CD14-positive monocyte (primary cell): ENCODE results near the gene LDLRAD4. TPM values are rescaled to one million over a fixed set of nuclear protein-coding genes. Genes with fewer than 3 reads are reported as not detected.

Source experiments
- DNase-seq, 3 donors: peaks; one replicate each; pipeline ENCODE4 v3.0.0-alpha.2; 2011 to 2022
- H2AFZ ChIP-seq: 2 replicates; pipeline ENCODE4 v1.6.0; 2012; ENCODE audit warnings: mild to moderate bottlenecking, low read depth, low read length, inconsistent platforms; ENCODE audit not compliant: insufficient read depth, poor library complexity, severe bottlenecking
- H3K27ac ChIP-seq, 2 donors: 1 replicate in 1 of 2; 2 replicates in 1 of 2; pipeline ENCODE4 v1.5.1; 2012 to 2013; ENCODE audit warnings: low read length in 2 of 2, control low read depth in 1 of 2, inconsistent platforms in 1 of 2, low read depth in 1 of 2, mild to moderate bottlenecking in 1 of 2
- H3K27me3 ChIP-seq, 2 donors: one replicate each; pipeline versions ENCODE4 v1.6.0 to v1.6.1; 2011 to 2013; ENCODE audit warnings: low read length in 2 of 2; ENCODE audit not compliant: control insufficient read depth in 2 of 2, insufficient read depth in 2 of 2
- H3K36me3 ChIP-seq, 2 donors: replicated peaks in 1 of 2; 1 replicate in 1 of 2; 2 replicates in 1 of 2; pipeline versions ENCODE4 v1.5.1 to v1.6.1; 2012 to 2013; ENCODE audit warnings: low read length in 2 of 2, control low read depth in 1 of 2, inconsistent platforms in 1 of 2, mild to moderate bottlenecking in 1 of 2; ENCODE audit not compliant: insufficient read depth in 2 of 2, control insufficient read depth in 1 of 2
- H3K4me1 ChIP-seq, 2 donors: 1 replicate in 1 of 2; 2 replicates in 1 of 2; pipeline versions ENCODE4 v1.5.1 to v1.6.1; 2012 to 2013; ENCODE audit warnings: low read length in 2 of 2, control low read depth in 1 of 2, inconsistent platforms in 1 of 2, mild to moderate bottlenecking in 1 of 2, moderate library complexity in 1 of 2; ENCODE audit not compliant: insufficient read depth in 2 of 2, control insufficient read depth in 1 of 2
- H3K4me2 ChIP-seq: replicated peaks from 2 replicates; pipeline ENCODE3; 2012; ENCODE audit warnings: low read length, moderate library complexity, mild to moderate bottlenecking; ENCODE audit not compliant: poor library complexity, severe bottlenecking; ENCODE audit errors: extremely low read depth
- H3K4me3 ChIP-seq, 3 experiments: fragments of 200-600 bp in 1 of 3; sonication (generic) in 1 of 3; replicated peaks in 1 of 3; 1 replicate in 2 of 3; 2 replicates in 1 of 3; pipeline ENCODE4 v1.5.1; 2011 to 2013; ENCODE audit warnings: low read length in 3 of 3, mild to moderate bottlenecking in 3 of 3, control low read depth in 2 of 3, low read depth in 2 of 3, inconsistent platforms in 1 of 3, moderate library complexity in 1 of 3
- H3K79me2 ChIP-seq: 2 replicates; pipeline ENCODE4 v1.6.0; 2012; ENCODE audit warnings: mild to moderate bottlenecking, control low read depth, inconsistent platforms, low read length, moderate library complexity; ENCODE audit not compliant: insufficient read depth
- H3K9ac ChIP-seq: 2 replicates; pipeline ENCODE4 v1.6.0; 2017; ENCODE audit warnings: low read length, mild to moderate bottlenecking; ENCODE audit not compliant: insufficient read depth, poor library complexity, severe bottlenecking
- H3K9me3 ChIP-seq, 2 donors: replicated peaks in 1 of 2; 1 replicate in 1 of 2; 2 replicates in 1 of 2; pipeline versions ENCODE4 v1.5.1 to v1.6.1; 2012 to 2013; ENCODE audit warnings: low read length in 2 of 2, control low read depth in 1 of 2; ENCODE audit not compliant: control insufficient read depth in 1 of 2, insufficient read depth in 1 of 2
- H4K20me1 ChIP-seq: 2 replicates; pipeline ENCODE4 v1.6.0; 2012; ENCODE audit warnings: mild to moderate bottlenecking, low read length, control low read depth, moderate library complexity; ENCODE audit not compliant: insufficient read depth
- H3K27ac Mint-ChIP-seq, 7 donors: one replicate each; pipeline ENCODE4 v1.8.0; 2020; ENCODE audit warnings: mild to moderate bottlenecking in 7 of 7, mixed read lengths in 7 of 7, moderate library complexity in 6 of 7, inconsistent platforms in 2 of 7
- H3K27me3 Mint-ChIP-seq, 3 donors: one replicate each; pipeline ENCODE4 v1.8.0; 2021 to 2022; ENCODE audit warnings: low read depth in 3 of 3, mild to moderate bottlenecking in 3 of 3, mixed read lengths in 3 of 3, moderate library complexity in 3 of 3, inconsistent platforms in 1 of 3
- H3K36me3 Mint-ChIP-seq, 2 donors: one replicate each; pipeline ENCODE4 v1.8.0; 2020; ENCODE audit warnings: mixed read lengths in 2 of 2, inconsistent platforms in 1 of 2, mild to moderate bottlenecking in 1 of 2
- H3K4me1 Mint-ChIP-seq: one replicate; pipeline ENCODE4 v1.8.0; 2020; ENCODE audit warnings: mild to moderate bottlenecking, mixed read lengths
- H3K4me3 Mint-ChIP-seq, 2 donors: one replicate each; pipeline ENCODE4 v1.8.0; 2020; ENCODE audit warnings: mild to moderate bottlenecking in 2 of 2, mixed read lengths in 2 of 2, moderate library complexity in 1 of 2
- H3K9me3 Mint-ChIP-seq, 7 donors: one replicate each; pipeline ENCODE4 v1.8.0; 2020 to 2022; ENCODE audit warnings: mixed read lengths in 7 of 7, mild to moderate bottlenecking in 6 of 7, moderate library complexity in 6 of 7, inconsistent platforms in 2 of 7
- CTCF ChIP-seq: fragments of 200-600 bp; IDR thresholded peaks from one replicate; pipeline ENCODE4 v1.8.0; 2022; ENCODE audit warnings: antibody characterized with exemption, mild to moderate bottlenecking
- WGBS: methylation state at CpG from one replicate; pipeline ENCODE4 v1.1.5; 2013; ENCODE audit warnings: missing lambda C conversion rate; ENCODE audit not compliant: insufficient coverage; 5-methylcytosine and 5-hydroxymethylcytosine counted together
- intact Hi-C, 2 donors: fragments of 100-400 bp; cut with micrococcal nuclease; formaldehyde crosslinking; loops; one replicate each; pipeline versions ENCODE4 v1.15.0 to v1.15.1; 2023
- polyA plus RNA-seq, 3 donors: library from polyadenylated mRNA; depleted of rRNA in 1 of 3; unstranded in 2 of 3; stranded (reverse) in 1 of 3; fragments of 300-500 nt in 2 of 3; fragments of >200 nt in 1 of 3; fragmentation: Illumina TruSeq in 2 of 3; gene quantifications; 1 replicate in 2 of 3; 2 replicates in 1 of 3; pipeline ENCODE4 v1.2.3, GENCODE V29; 2012 to 2021

Gene LDLRAD4
- polyA plus RNA-seq, 3 donors, result 13.5 to 15.4 (median 13.8) TPM

GRCh38 chr18:13525381-13526029 is 306.9 kb downstream of the LDLRAD4 start:
- Histone ChIP-seq H3K36me3 (peaks cover 6 to 9% of the 10 kb centered on the region in 2 donors), H3K4me1 (peaks cover 0 to 8% of the 10 kb centered on the region in 2 donors), H3K4me3 (no peak overlapping the region), H2AFZ (no peak overlapping the region), H4K20me1 (peaks cover 52% of the 10 kb centered on the region), H3K9me3 (no peaks in the 10 kb centered on the region), H3K4me2 (no peak overlapping the region), H3K9ac (no peak overlapping the region), H3K79me2 (no peaks in the 10 kb centered on the region), H3K27ac (no peak overlapping the region), H3K27me3 (no peaks in the 10 kb centered on the region)
- no peak for DNase-seq
- 95% methylated on average over 10 of the region's 14 CpGs for WGBS
- H3K4me1 Mint-ChIP-seq, result peaks cover 15% of the 10 kb centered on the region
- H3K27ac Mint-ChIP-seq, result no peak overlapping the region
- TF ChIP-seq CTCF, result no peak
- intact Hi-C loops, result no loop called here
- H3K27me3 Mint-ChIP-seq, result peaks cover 0 to 2% (median 0%) of the 10 kb centered on the region in 3 donors
- peaks cover 0 to 2% (median 0%) of the 10 kb centered on the region in 7 donors for H3K9me3 Mint-ChIP-seq
- H3K4me3 Mint-ChIP-seq, result no peak overlapping the region
- peaks cover 30 to 35% of the 10 kb centered on the region in 2 donors for H3K36me3 Mint-ChIP-seq

- no peak overlapping the region for H3K27ac ChIP-seq
- peaks cover 0 to 8% of the 10 kb centered on the region in 2 donors for H3K4me1 ChIP-seq
- DNase-seq, result no peak
- H3K27me3 ChIP-seq, result no peaks in the 10 kb centered on the region
- H3K36me3 ChIP-seq, result peaks cover 6 to 9% of the 10 kb centered on the region in 2 donors
- no peak overlapping the region for H3K4me3 ChIP-seq
- H3K79me2 ChIP-seq, result no peaks in the 10 kb centered on the region
- TF ChIP-seq CTCF, result no peak
- no CpG with 5 or more reads among the region's 4 CpGs for WGBS
- H2AFZ ChIP-seq, result no peak overlapping the region
- H3K4me2 ChIP-seq, result no peak overlapping the region
- peaks cover 54% of the 10 kb centered on the region for H4K20me1 ChIP-seq
- intact Hi-C loops, result no loop called here
- H3K9me3 ChIP-seq, result no peaks in the 10 kb centered on the region
- peak overlapping the region in 1 of 7 donors; percentile 0 for H3K27ac Mint-ChIP-seq
- no peak overlapping the region for H3K4me3 Mint-ChIP-seq
- peaks cover 30 to 35% of the 10 kb centered on the region in 2 donors for H3K36me3 Mint-ChIP-seq
- peaks cover 0 to 2% (median 0%) of the 10 kb centered on the region in 3 donors for H3K27me3 Mint-ChIP-seq
- peaks cover 0 to 2% (median 0%) of the 10 kb centered on the region in 7 donors for H3K9me3 Mint-ChIP-seq
- H3K9ac ChIP-seq, result no peak overlapping the region
- peaks cover 11% of the 10 kb centered on the region for H3K4me1 Mint-ChIP-seq
Measured at GRCh38 chr18:13526519-13526918, 308.0 kb downstream of the LDLRAD4 start.
